ENCODE results near the gene EMC9. TPM values are rescaled to one million over a fixed set of nuclear protein-coding genes. Genes with fewer than 3 reads are reported as not detected.
A peak's percentile ranks its signal among the peaks of the same experiment; 100 is the strongest.

EMC9 gene
- total RNA-seq, 1 donor from 2014 or later, result 16.4 TPM

DNA sequence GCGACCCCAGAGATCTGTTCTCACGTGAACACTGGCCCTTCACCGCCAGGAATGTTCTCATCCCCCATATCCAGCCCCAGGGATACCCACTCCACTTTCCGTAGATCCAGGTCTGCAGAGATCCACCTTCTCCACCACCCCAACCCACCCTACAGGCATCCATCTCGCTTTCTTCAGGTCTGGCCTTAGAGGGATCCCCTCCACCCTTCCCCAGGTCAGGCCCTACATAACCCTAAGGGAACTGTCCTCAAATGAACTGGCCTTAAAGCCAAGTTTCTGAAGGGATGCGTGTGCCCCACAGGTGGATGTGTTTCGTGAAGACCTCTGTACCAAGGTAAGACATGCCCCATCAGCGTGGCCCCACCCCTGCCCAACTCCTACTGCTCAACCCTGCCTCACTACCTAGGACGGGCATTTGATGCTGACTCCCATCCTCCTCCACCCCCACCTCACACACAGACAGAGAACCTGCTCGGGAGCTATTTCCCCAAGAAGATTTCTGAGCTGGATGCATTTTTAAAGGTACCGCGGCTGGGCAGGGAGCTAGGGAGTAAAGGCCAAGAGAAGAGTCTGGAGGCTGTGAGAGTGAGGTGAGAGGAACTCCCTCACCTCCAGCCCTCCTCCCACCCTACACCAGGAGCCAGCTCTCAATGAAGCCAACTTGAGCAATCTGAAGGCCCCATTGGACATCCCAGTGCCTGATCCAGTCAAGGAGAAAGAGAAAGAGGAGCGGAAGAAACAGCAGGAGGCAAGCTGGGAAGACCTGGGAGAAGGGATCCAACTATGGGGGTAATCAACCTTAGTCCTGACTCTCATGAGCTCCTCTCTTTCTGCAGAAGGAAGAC, 4.5 kb downstream of the EMC9 start:
- DNase-seq (no peak), ATAC-seq (no peak)
- intact Hi-C loops (cut with micrococcal nuclease), result no loop called here

GRCh38 chr14:24135834-24136683, 5.3 kb downstream of the EMC9 start, which contains the start of gene PSME1:
TSS of gene PSME1 (plus strand) at chr14:24136194. CDS start at chr14:24136263, 69 bp downstream.
- ATAC-seq, result peak; percentile 88
- peak; percentile 97 for DNase-seq
- intact Hi-C loops (cut with micrococcal nuclease), result no loop called here

- intact Hi-C loops (cut with micrococcal nuclease), result no loop called here
- DNase-seq, result no peak
- no peak for ATAC-seq
These were observed 5.9 kb downstream of the EMC9 start for GRCh38 chr14:24135584-24135833.

GRCh38 chr14:24133735-24134134, 7.7 kb downstream of the EMC9 start:
- intact Hi-C loops (cut with micrococcal nuclease), result no loop called here
- no peak for DNase-seq
- ATAC-seq, result no peak

- DNase-seq (no peak), ATAC-seq (no peak)
- intact Hi-C loops (cut with micrococcal nuclease), result no loop called here
These were observed 8.4 kb downstream of the EMC9 start for GRCh38 chr14:24132976-24133375.

DNA sequence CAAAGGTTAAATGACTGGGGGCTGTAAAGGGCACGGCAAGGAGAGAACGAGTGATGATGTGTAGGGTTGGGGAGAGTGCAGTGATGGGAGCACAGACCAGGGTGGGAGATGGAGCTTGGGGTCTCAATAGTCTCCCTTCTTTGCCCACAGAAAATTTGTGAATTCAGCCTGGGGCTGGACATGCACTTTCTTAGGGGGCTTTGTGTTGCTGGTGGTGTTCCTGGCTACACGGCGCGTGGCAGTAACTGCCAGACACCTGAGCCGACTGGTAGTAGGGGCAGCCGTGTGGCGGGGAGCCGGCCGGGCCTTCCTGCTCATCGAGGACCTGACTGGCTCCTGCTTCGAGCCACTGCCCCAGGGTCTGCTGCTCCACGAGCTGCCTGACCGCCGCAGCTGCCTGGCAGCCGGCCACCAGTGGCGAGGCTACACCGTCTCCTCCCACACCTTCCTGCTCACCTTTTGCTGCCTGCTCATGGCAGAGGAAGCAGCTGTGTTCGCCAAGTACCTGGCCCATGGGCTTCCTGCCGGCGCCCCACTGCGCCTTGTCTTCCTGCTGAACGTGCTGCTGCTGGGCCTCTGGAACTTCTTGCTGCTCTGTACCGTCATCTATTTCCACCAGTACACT, 9.2 kb downstream of the EMC9 start:
- DNase-seq (peak; percentile 70), ATAC-seq (peak; percentile 3)
- intact Hi-C loops (cut with micrococcal nuclease), result no loop called here

GRCh38 chr14:24131549-24131966, 9.8 kb downstream of the EMC9 start:
- ATAC-seq (peak; percentile 54), DNase-seq (no peak)
- intact Hi-C loops (cut with micrococcal nuclease), result no loop called here

DNA sequence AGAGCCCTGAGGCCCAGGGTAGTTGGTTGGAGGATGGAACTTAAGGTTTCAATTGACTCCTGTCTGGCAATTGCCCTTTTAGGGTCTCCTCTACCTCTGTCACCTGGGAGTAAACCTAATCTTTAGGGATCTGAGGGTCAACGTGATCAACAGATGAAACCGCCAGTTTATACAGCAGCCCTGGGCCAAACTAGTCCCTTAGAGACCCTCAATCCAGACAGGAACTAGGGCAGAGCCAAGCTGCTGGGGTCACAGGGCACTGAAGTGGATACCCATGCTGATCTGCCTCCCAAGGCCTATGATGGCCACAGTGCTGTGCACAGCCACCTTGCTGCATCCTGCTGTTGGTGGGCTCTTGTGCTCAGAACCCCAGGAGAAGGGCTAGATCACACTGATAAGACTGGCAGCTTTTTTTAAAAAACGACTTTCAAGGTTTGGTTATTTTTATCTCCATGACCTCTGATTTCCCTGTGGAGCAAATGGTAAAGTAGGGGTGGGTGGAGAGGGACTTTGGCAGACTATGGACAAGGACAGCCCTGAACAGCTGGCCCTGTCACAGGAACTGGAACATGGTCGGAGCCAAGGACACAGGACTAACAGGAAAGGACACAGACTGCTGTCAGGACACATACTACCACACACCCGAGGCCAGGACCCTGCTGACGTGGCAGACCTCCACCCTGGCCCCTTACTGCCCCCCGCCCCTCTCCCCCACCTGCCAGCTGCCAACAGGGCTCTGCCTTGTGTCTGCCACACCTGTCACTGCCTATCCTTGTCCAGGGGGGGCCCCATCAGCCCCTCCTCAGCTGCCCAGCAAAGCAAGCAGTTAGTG, 10.5 kb downstream of the EMC9 start:
- peak; percentile 89 for DNase-seq

GRCh38 chr14:24130380-24130716, 11.0 kb downstream of the EMC9 start, which contains the start of gene FITM1:
TSS of gene FITM1 (plus strand) at chr14:24130659. CDS start at chr14:24131564, 905 bp downstream.
- DNase-seq (no peak), ATAC-seq (no peak)
- intact Hi-C loops (cut with micrococcal nuclease), result no loop called here

More for the DNA sequence above, 10.5 kb downstream of the EMC9 start:
- intact Hi-C loops (cut with micrococcal nuclease), result no loop called here
- peak; percentile 74 for ATAC-seq

DNA sequence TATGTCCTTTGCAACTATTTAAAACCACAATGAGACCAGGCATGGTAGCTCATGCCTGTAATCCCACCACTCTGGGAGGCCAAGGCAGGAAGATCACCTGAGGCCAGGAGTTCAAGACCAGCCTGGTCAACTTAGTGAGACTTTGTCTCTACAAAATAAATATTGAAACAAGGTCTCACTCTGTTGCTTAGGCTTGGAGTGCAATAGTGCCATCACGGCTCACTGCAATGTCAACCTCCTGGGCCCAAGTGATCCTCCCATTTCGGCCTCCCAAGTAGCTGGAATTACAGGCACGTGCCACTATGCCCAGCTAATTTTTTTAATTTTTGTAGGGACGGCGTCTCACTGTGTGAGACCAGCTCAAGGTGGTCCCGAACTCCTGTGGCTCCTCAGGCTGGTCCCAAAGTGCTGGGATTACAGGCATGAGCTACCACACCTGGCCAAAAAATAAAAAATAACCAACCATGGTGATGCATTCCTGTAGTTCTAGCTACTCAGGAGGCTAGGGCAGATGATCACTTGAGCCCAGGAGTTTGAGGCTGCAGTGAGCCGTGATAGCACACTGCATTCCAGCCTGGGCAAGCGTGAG, 11.9 kb downstream of the EMC9 start:
- ATAC-seq, result no peak
- intact Hi-C loops (cut with micrococcal nuclease), result no loop called here

GRCh38 chr14:24127673-24128072, 13.7 kb downstream of the EMC9 start:
- ATAC-seq, result no peak
- intact Hi-C loops (cut with micrococcal nuclease), result no loop called here
- no peak for DNase-seq

More for the DNA sequence above, 11.9 kb downstream of the EMC9 start:
- DNase-seq, result no peak

DNA sequence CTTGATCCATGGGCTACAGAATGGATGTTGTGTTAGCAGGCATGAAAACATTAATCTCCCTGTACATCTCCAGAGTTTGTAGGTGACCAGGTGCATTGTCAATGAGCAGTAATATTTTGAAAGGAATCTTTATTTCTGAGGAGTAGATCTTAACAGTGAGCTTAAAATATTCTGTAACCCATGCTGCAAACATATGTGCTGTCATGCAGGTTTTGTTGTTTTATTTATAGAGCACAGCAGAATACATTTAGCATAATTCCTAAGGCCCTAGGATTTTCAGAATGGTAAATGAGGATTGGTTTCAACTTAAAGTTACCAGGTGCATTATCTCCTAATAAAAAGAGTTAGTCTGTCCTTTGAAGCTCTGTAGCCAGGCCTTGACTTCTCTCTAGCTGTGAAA, 14.5 kb downstream of the EMC9 start:
- ATAC-seq (no peak), DNase-seq (no peak)
- intact Hi-C loops (cut with micrococcal nuclease), result no loop called here

- intact Hi-C loops (cut with micrococcal nuclease), result no loop called here
- DNase-seq (no peak), ATAC-seq (peak; percentile 10)
These were observed 17.7 kb downstream of the EMC9 start for GRCh38 chr14:24123424-24124417.

GRCh38 chr14:24122898-24123297, 18.5 kb downstream of the EMC9 start:
- intact Hi-C loops (cut with micrococcal nuclease), result no loop called here
- DNase-seq (no peak), ATAC-seq (peak; percentile 8)

DNA sequence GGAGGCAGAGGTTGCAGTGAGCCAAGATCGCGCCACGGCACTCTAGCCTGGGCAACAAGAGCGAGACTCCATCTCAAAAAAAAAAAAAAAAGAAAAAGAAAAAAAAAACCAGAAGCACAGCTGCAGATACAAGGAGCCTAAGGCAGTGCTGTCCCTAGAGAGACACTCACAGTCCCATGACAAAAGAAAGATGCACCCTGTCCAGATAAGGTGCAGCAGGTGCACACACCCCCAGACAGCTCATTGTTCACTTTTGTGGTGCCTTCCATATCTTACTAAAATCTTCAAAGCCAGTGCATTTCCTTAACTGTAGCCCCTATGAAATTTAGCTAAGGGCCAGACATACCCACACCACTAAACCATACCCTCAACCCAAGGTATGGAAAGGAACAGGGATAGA, 19.0 kb downstream of the EMC9 start:
- intact Hi-C loops (cut with micrococcal nuclease), result no loop called here
- ATAC-seq, result no peak
- DNase-seq, result no peak

DNA sequence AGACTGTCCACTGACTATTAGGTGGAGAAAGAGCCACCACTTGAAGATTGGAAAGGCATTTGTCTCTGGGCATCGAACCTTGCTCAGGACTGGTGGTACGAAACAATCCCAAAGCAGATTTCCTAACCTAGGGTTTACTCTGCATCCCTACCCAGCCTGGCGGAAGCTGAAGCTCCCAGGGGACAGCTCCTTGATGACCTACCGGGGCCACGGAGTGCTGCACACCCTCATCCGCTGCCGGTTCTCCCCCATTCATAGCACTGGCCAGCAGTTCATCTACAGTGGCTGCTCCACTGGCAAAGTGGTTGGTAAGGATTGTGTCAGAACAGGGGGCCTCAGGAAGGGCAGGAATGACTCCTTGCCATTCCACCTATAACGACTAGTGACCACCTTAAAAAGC, 20.2 kb downstream of the EMC9 start:
- no peak for ATAC-seq
- DNase-seq, result no peak
- intact Hi-C loops (cut with micrococcal nuclease), result no loop called here

GRCh38 chr14:24119691-24120090, 21.7 kb downstream of the EMC9 start:
- ATAC-seq, result no peak
- intact Hi-C loops (cut with micrococcal nuclease), result no loop called here
- DNase-seq, result no peak

DNA sequence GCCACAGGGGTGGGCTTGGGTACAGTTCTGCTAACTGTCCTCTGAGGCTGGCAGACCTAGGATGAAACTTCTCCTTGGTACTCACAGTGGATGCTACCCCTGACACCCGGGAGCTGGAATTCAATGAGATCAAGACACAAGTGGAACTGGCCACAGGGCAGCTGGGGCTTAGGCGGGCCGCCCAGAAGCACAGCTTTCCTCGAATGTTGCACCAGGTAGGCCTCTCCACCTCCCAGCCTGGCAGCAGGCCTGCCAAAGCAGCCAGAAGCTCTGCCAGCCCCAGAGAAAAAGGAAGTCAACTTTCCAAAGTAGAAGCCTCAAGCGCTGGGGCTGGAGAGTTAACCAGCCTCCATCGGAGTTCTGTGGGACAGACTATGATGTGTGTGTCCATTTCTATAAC, 24.2 kb downstream of the EMC9 start:
- no peak for ATAC-seq
- DNase-seq, result no peak
- intact Hi-C loops (cut with micrococcal nuclease), result no loop called here

Measured in left ventricle myocardium superior (tissue), 1 donor.